ENCODE data around the gene BLTP3A. TPM values are rescaled to one million over a fixed set of nuclear protein-coding genes. Genes with fewer than 3 reads are reported as not detected.
"Not testable (repeated sequence)": the region's sequence is repeated elsewhere in the genome, so short reads cannot be mapped to it uniquely, and the experiment has no call there.

BLTP3A gene
- polyA plus RNA-seq (2013), result 4.7 TPM in 2 replicates

- Histone ChIP-seq H3K14ac (ENCODE audit: low read length) (peak within 1 kb of the TSS; percentile 98), H3K4ac (ENCODE audit: low read depth, low read length) (peak within 1 kb of the TSS; percentile 88), H3K79me2 (ENCODE audit: control insufficient read depth, insufficient read depth, low read length, poor library complexity) (peaks cover 9% of the 10 kb centered on the region), H4K12ac (ENCODE audit: low read depth, low read length) (peak within 1 kb of the TSS; percentile 95), H3K4me3 (ENCODE audit: low read depth, low read length) (peak within 1 kb of the TSS; percentile 90), H2AFZ (ENCODE audit: insufficient read depth, low read length, poor library complexity) (peak within 1 kb of the TSS; percentile 98), H4K91ac (ENCODE audit: low read depth, low read length) (peak within 1 kb of the TSS; percentile 95), H3K27me3 (ENCODE audit: insufficient read depth, low read length) (no peaks in the 10 kb centered on the region), H3K4me1 (ENCODE audit: control insufficient read depth in 1 of 2, insufficient read depth in 2 of 2, low read length in 2 of 2) (peaks cover 0 to 3% of the 10 kb centered on the region in 2 experiments), H2BK12ac (ENCODE audit: low read length) (peak within 1 kb of the TSS; percentile 88), H2BK5ac (ENCODE audit: low read depth, low read length, poor library complexity) (peak within 1 kb of the TSS; percentile 37), H3K79me1 (ENCODE audit: low read length) (peaks cover 12% of the 10 kb centered on the region), H3K9ac (ENCODE audit: low read length) (peak within 1 kb of the TSS; percentile 89), H3K4me2 (ENCODE audit: low read length) (peak within 1 kb of the TSS; percentile 89), H3K27ac (ENCODE audit: low read depth, low read length) (peak within 1 kb of the TSS; percentile 49), H3K9me3 (ENCODE audit: insufficient read depth, low read depth, low read length) (no peaks in the 10 kb centered on the region), H3K18ac (ENCODE audit: low read length) (peak within 1 kb of the TSS; percentile 96), H3K23ac (ENCODE audit: low read length) (no peak within 1 kb of the TSS), H4K8ac (ENCODE audit: low read depth, low read length) (peak within 1 kb of the TSS; percentile 95), H2AK5ac (ENCODE audit: low read length) (peak within 1 kb of the TSS; percentile 93), H2BK120ac (ENCODE audit: insufficient read depth, low read length, poor library complexity) (peak within 1 kb of the TSS; percentile 91), H3K36me3 (ENCODE audit: control insufficient read depth in 1 of 2, insufficient read depth in 2 of 2, low read length in 2 of 2) (no peaks in the 10 kb centered on the region)
- DNase-seq, result peak; percentile 55 to 86
- no CpG with 5 or more reads among the region's 99 CpGs for WGBS (ENCODE audit: extremely low coverage, insufficient coverage, insufficient read length)
These were observed at the start of gene BLTP3A for GRCh38 chr6:34791701-34792604. BLTP3A (plus strand) TSS chr6:34792083; CDS start chr6:34792251, 168 bp downstream.

GRCh38 chr6:34742094-34742493, 49.8 kb upstream of the BLTP3A start:
- Histone ChIP-seq H3K4me1 (ENCODE audit: control insufficient read depth in 1 of 2, insufficient read depth in 2 of 2, low read length in 2 of 2) (peaks cover 12 to 14% of the 10 kb centered on the region in 2 experiments), H2AFZ (ENCODE audit: insufficient read depth, low read length, poor library complexity) (no peak overlapping the region), H3K4ac (ENCODE audit: low read depth, low read length) (no peak overlapping the region), H2AK5ac (ENCODE audit: low read length) (no peak overlapping the region), H2BK12ac (ENCODE audit: low read length) (no peak overlapping the region), H3K36me3 (ENCODE audit: control insufficient read depth in 1 of 2, insufficient read depth in 2 of 2, low read length in 2 of 2) (no peaks in the 10 kb centered on the region), H3K23ac (ENCODE audit: low read length) (no peak overlapping the region), H3K79me2 (ENCODE audit: control insufficient read depth, insufficient read depth, low read length, poor library complexity) (no peaks in the 10 kb centered on the region), H4K12ac (ENCODE audit: low read depth, low read length) (no peak overlapping the region), H2BK120ac (ENCODE audit: insufficient read depth, low read length, poor library complexity) (no peak overlapping the region), H3K79me1 (ENCODE audit: low read length) (peaks cover 2% of the 10 kb centered on the region), H3K14ac (ENCODE audit: low read length) (no peak overlapping the region), H3K27me3 (ENCODE audit: insufficient read depth, low read length) (no peaks in the 10 kb centered on the region), H4K91ac (ENCODE audit: low read depth, low read length) (no peak overlapping the region), H3K27ac (ENCODE audit: low read depth, low read length) (no peak overlapping the region), H3K4me2 (ENCODE audit: low read length) (no peak overlapping the region), H3K9ac (ENCODE audit: low read length) (no peak overlapping the region), H2BK5ac (ENCODE audit: low read depth, low read length, poor library complexity) (no peak overlapping the region), H4K8ac (ENCODE audit: low read depth, low read length) (no peak overlapping the region), H3K18ac (ENCODE audit: low read length) (no peak overlapping the region), H3K9me3 (ENCODE audit: insufficient read depth, low read depth, low read length) (no peaks in the 10 kb centered on the region), H3K4me3 (ENCODE audit: low read depth, low read length) (no peak overlapping the region)
- DNase-seq, result no peak
- no CpG with 5 or more reads among the region's 4 CpGs for WGBS (ENCODE audit: extremely low coverage, insufficient coverage, insufficient read length)

GRCh38 chr6:34743625-34744293, 48.1 kb upstream of the BLTP3A start:
- Histone ChIP-seq H3K4me1 (ENCODE audit: control insufficient read depth in 1 of 2, insufficient read depth in 2 of 2, low read length in 2 of 2) (peaks cover 12 to 14% of the 10 kb centered on the region in 2 experiments), H3K18ac (ENCODE audit: low read length) (no peak overlapping the region), H4K91ac (ENCODE audit: low read depth, low read length) (no peak overlapping the region), H3K79me2 (ENCODE audit: control insufficient read depth, insufficient read depth, low read length, poor library complexity) (no peaks in the 10 kb centered on the region), H3K9ac (ENCODE audit: low read length) (no peak overlapping the region), H3K14ac (ENCODE audit: low read length) (no peak overlapping the region), H3K4me2 (ENCODE audit: low read length) (no peak overlapping the region), H2BK120ac (ENCODE audit: insufficient read depth, low read length, poor library complexity) (no peak overlapping the region), H3K36me3 (ENCODE audit: control insufficient read depth in 1 of 2, insufficient read depth in 2 of 2, low read length in 2 of 2) (no peaks in the 10 kb centered on the region), H3K23ac (ENCODE audit: low read length) (no peak overlapping the region), H2BK5ac (ENCODE audit: low read depth, low read length, poor library complexity) (no peak overlapping the region), H3K27me3 (ENCODE audit: insufficient read depth, low read length) (no peaks in the 10 kb centered on the region), H2AK5ac (ENCODE audit: low read length) (no peak overlapping the region), H4K8ac (ENCODE audit: low read depth, low read length) (no peak overlapping the region), H4K12ac (ENCODE audit: low read depth, low read length) (no peak overlapping the region), H2AFZ (ENCODE audit: insufficient read depth, low read length, poor library complexity) (no peak overlapping the region), H3K4me3 (ENCODE audit: low read depth, low read length) (no peak overlapping the region), H3K27ac (ENCODE audit: low read depth, low read length) (no peak overlapping the region), H2BK12ac (ENCODE audit: low read length) (no peak overlapping the region), H3K79me1 (ENCODE audit: low read length) (peaks cover 2% of the 10 kb centered on the region), H3K4ac (ENCODE audit: low read depth, low read length) (no peak overlapping the region), H3K9me3 (ENCODE audit: insufficient read depth, low read depth, low read length) (no peaks in the 10 kb centered on the region)
- peak; percentile 28 to 58 for DNase-seq
- WGBS (ENCODE audit: extremely low coverage, insufficient coverage, insufficient read length), result no CpG with 5 or more reads among the region's 7 CpGs

GRCh38 chr6:34744294-34744647, 47.6 kb upstream of the BLTP3A start:
- not testable (repeated sequence) for H3K9ac ChIP-seq (ENCODE audit: low read length); H2BK12ac ChIP-seq (ENCODE audit: low read length); H4K12ac ChIP-seq (ENCODE audit: low read depth, low read length); H3K27me3 ChIP-seq (ENCODE audit: insufficient read depth, low read length); H2AFZ ChIP-seq (ENCODE audit: insufficient read depth, low read length, poor library complexity); H4K91ac ChIP-seq (ENCODE audit: low read depth, low read length); H4K8ac ChIP-seq (ENCODE audit: low read depth, low read length); H3K14ac ChIP-seq (ENCODE audit: low read length); H3K9me3 ChIP-seq (ENCODE audit: insufficient read depth, low read depth, low read length); H2BK5ac ChIP-seq (ENCODE audit: low read depth, low read length, poor library complexity); H3K4me3 ChIP-seq (ENCODE audit: low read depth, low read length); H3K79me2 ChIP-seq (ENCODE audit: control insufficient read depth, insufficient read depth, low read length, poor library complexity); H3K4me2 ChIP-seq (ENCODE audit: low read length); H2BK120ac ChIP-seq (ENCODE audit: insufficient read depth, low read length, poor library complexity); H3K27ac ChIP-seq (ENCODE audit: low read depth, low read length); H3K36me3 ChIP-seq (ENCODE audit: control insufficient read depth in 1 of 2, insufficient read depth in 2 of 2, low read length in 2 of 2); H2AK5ac ChIP-seq (ENCODE audit: low read length); H3K4ac ChIP-seq (ENCODE audit: low read depth, low read length); H3K79me1 ChIP-seq (ENCODE audit: low read length); H3K23ac ChIP-seq (ENCODE audit: low read length); H3K18ac ChIP-seq (ENCODE audit: low read length)
- WGBS (ENCODE audit: extremely low coverage, insufficient coverage, insufficient read length), result no CpG with 5 or more reads among the region's 10 CpGs
- DNase-seq, result peak; percentile 78 to 87
- H3K4me1 ChIP-seq (ENCODE audit: control insufficient read depth in 1 of 2, insufficient read depth in 2 of 2, low read length in 2 of 2), result peaks cover 12 to 14% of the 10 kb centered on the region in 2 experiments
